HG03432 (cell line): ENCODE results near the gene VDAC2.
"Not testable (repeated sequence)": the region's sequence is repeated elsewhere in the genome, so short reads cannot be mapped to it uniquely, and the experiment has no call there.

Experiments
- ATAC-seq: cut with Tn5 transposase; IDR thresholded peaks from one replicate; pipeline ENCODE4 v1.9.1; 2021; ENCODE audit warnings: mild to moderate bottlenecking, moderate library complexity; ENCODE audit not compliant: unreplicated experiment

VDAC2 gene

DNA sequence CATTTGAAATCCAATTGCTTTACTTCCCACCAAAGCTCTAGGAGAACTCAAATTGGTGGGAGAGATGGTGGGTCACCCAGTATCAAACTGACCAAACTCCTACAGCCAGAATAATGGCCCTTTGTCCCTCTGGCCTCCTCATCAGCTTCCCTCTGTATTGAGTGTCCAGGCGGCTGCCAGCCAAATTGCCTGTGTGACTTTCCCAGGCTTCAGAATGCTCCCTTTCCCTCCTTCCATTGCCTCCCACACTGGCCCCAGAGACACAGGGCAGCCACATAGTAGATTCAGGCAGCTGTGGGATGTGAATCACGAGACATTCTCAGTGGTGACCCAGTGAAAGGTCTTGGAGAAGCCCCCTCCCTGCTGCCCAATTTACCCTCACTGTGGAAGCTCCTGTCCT is 12.7 kb upstream of the VDAC2 start:
- ATAC-seq: no peak

DNA sequence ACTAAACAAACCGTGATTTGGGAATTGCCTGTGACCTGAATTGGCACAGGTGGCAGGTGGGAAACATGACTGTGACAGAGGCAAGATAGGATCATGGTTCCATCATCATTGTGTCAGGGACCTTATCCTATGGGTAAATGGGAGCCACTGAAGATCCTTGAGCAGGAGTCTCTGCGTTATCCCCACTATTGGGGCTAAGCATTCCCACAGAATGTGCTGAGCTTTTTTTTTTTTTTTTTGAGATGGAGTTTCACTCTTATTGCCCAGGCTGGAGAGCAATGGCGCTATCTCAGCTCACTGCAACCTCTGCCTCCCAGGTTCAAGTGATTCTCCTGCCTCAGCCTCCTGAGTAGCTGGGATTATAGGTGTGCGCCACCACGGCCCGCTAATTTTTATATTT is 10.6 kb upstream of the VDAC2 start:
- not testable (repeated sequence) for ATAC-seq

DNA sequence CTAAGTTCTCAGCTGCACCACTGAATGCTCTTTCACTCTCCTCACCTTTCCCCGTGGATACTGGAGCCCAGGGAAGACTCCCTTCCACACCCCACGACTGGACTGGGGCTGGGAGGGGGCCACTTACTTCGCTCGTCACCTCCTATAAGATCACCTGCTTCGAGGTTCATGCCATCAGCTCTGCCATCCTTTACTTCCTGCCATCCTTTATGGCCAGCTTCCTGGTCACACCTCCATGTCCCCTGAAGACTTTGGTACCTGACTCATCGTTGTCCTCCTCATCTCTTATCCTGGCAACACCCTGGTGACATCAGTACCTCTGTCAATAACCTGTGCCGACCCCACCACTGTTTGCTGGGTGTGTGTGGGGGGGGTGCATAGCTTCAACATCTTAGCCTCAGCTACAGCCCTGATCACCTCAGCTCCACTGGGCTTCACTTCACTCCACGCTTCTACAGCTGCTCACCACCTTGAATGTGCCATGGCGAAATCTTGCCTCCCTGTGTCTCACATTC is 8.7 kb upstream of the VDAC2 start:
- no peak for ATAC-seq

DNA sequence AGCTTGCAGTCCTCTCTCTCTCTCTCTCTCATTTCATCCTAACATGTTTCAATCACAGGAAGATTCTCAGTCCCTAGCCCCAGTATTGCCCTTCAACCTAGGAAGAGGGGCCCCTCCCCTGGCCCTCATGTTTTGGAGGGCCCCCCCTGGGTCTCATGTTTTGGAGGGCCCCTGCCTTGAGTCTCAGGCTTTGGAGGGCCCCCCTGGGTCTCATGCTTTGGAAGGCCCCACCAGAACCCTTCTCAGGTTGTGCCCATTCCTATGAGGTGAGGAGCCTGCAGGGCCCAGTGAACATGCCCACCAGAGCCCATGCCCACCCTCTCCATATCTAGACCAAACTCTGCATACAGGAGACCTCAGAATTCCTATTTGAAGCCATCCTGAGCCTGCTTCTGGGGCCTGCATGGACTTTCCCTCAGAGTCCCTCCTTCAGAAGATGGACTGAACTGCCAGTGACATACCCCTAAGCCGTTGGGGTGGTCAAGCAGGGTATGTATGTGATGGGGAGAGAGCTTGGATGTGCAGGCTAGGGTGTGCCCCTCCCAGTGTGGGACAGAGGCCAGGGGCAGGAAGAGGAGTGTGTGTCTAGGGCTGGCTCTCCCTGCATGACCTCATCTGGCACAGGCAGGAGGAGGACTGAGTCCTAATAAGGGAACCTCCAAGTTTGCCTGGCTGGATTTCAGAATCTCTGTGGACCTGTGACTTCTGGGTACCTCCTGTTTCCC is 8.1 kb upstream of the VDAC2 start:
- no peak for ATAC-seq

DNA sequence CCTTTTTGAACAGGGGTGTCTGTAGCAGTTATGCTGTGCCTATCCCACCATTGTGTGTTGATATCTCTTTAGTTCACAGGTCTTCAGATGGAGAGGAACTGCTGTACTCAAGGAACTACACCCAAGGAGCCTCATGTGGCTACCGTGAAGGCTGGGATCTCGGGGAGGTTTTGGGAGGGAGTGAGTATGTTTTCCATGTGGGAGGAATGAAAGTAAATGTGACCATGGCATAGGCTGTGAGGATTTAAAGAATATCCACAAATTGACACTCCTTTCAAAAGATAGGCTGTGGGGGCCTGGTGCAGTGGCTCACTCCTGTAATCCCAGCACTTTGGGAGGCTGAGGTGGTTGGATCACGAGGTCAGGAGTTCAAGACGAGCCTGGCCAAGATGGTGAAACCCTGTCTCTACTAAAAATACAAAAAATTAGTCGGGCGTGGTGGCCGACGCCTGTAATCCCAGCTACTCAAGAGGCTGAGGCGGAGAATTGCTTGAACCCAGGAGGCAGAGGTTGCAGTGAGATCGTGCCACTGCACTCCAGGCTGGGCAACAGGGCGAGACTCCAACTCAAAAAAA is 7.5 kb upstream of the VDAC2 start:
- ATAC-seq: not testable (repeated sequence)

DNA sequence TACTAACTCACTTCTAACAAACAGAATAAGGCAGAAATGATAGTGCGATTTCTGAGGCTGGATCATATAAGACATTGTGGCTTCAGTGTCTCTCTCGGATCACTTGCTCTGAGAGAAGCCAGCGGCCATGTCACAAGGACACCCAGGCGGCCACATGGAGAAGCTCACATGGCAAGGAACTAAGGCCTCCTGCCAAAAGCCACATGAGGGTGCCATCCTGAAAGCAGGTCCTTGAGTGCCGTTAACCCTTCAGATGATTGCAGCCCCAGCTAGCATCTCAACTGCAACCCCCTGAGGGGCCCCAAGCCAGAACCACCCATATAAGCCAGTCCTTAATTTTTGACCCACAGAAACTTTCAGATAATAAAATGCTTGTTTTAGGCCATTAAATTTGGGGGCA is 6.9 kb upstream of the VDAC2 start:
- ATAC-seq: no peak

DNA sequence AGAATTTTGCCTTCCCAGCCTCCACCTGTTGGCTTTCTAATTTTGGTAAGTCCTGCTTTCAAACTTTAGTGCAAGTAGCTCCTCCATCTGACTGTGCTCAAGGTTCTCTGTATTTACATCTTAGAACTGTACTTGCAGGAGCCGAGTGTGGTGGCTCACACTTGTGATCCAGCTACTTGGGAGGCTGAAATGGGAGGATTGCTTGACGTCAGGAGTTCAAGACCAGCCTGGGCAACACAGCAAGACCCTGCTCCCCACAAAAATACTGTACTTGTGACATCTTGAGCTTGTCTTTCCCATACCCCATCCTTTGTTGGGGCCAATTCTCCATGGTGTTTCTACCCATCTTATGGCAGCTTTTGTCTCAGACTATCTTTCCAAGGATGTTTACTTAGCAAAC is 4.7 kb upstream of the VDAC2 start:
- ATAC-seq: no peak

DNA sequence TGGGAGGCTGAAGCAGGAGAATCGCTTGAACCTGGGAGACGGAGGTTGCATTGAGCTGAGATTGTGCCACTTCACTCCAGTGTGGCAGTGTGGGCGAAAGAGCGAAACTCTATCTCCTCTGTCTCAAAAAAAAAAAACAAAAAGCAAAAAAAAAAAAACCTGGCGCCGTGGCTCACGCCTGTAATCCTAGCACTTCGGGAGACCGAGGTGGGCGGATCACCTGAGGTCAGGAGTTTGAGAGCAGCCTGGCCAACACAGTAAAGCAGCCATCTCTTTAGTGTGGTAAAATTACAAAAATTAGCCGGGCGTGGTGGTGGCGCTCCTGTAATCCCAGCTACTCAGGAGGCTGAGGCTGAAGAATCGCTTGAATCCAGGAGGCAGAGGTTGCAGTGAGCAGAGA is 4.0 kb upstream of the VDAC2 start:
- ATAC-seq: not testable (repeated sequence)

DNA sequence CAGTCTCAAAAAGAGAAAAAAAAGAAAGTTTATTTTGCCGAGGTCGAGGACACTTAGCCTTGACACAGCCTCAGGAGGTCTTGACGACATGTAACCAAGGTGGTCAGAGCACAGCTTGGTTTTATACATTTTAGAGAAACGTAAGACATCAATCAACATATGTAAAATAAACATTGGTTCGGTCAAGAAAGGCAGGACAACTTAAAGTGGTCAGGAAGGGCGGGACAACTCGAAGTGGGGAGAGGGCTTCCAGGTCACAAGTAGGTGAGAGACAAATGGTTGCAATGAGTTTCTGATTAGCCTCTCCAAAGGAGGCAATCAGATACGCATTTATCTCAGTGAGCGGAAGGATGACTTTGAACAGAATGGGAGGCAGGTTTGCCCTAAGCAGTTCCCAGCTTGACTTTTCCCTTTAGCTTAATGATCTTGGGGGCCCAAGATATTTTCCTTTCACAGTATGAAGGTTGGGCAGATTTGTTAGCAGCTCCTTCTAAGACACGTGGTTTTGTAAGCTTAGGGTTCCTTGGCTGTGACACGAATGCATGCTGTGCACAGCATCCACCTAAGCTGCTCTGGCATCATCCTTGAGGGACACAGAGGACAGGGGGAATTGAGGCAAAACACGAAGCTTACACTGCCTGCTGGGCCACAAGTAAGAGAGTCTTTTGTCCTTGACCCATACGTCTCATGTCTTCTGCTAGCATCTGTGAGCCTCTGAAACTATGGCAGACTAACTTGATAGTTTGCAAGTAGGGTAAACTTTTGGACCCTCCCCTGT is 3.3 kb upstream of the VDAC2 start:
- ATAC-seq: no peak

DNA sequence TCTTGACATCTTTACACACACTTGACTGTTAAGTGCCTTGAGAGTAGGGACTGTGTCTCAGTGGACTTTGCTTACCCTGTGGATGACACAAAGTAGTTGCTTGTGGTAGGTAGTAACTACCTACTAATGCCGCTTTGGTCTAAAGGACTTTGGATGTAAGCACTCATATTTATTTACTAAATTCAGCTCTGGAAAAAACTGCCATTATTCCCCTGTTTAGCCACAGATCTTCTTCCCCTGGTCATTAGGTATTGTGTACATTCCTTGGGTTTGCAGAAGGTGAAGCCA is 2.8 kb upstream of the VDAC2 start:
- no peak for ATAC-seq

DNA sequence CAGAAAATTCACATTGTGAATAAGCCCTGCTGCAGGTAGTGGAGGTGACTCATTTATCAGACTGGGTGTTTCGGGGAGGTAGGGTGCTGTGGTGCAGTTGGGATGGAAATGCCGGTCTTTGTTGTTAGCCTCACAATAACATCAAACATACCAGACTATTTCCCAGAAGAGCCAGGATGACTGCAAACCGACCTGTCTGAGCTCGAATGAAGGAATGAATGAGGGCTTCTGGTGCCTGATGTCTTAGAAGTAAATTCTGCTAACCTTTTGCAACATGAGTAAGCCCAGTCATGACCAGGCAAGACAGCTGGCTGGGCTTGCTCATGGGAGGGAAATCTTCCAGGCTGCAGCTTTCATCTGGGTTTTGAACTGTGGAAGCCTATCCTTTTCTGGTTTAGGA is 2.4 kb upstream of the VDAC2 start:
- no peak for ATAC-seq

DNA sequence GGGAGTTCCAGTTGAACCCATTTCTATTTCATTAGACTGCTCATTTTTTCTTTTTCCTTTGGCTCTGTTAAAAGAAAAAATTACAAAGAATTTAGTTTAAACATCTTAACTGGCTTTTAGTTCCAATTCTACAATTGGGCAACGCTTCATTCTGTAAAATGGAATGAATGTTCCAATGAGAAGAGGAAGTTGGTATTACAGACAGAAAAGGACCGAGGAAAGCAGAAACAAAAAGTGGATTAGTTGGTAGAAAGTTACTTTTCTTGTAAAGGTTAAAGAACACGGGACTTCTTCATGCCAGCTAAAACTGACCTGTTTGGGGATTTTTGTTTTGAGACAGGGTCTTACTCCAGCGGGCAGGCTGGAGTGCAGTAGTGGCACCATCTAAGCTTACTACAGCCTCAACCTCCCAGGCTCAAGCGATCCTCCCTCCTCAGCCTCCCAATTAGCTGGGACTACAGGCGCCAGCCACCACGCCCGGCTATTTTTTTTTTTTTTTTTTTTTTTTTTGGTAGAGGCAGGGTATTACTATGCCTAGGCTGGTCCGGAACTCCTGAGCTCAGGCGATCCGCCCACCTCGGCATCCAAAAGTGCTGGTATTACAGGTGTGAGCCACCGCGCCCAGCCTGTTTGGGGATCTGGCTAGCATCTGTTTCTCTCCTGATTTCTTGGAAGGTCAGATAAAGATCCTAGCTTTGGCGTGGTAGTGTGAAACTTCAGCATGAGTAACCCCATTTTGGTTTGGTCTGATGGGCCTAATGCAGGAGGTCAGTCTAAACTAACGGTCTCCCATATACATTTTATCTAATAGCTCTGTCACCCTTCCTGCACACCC is 1.3 kb upstream of the VDAC2 start:
- ATAC-seq: no peak

DNA sequence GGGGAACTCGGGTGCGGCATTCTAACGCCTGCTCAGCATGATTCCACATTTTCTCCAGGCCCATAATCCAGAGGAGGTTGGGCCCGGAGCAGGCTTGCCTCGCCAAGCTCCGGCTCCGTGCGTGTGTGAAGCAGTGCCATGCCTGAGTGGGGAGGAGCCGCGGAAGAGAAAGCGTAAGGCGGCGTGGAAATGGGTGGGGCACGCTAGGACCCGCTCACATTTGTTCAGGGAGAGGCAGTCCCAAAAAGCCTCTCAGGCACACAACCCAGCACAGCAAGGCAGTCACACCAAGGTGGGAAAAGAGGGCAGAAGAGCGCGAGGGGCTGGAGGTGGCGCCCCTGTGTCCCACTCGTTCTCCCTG is 695 bp upstream of the VDAC2 start:
- peak; percentile 59 for ATAC-seq

DNA sequence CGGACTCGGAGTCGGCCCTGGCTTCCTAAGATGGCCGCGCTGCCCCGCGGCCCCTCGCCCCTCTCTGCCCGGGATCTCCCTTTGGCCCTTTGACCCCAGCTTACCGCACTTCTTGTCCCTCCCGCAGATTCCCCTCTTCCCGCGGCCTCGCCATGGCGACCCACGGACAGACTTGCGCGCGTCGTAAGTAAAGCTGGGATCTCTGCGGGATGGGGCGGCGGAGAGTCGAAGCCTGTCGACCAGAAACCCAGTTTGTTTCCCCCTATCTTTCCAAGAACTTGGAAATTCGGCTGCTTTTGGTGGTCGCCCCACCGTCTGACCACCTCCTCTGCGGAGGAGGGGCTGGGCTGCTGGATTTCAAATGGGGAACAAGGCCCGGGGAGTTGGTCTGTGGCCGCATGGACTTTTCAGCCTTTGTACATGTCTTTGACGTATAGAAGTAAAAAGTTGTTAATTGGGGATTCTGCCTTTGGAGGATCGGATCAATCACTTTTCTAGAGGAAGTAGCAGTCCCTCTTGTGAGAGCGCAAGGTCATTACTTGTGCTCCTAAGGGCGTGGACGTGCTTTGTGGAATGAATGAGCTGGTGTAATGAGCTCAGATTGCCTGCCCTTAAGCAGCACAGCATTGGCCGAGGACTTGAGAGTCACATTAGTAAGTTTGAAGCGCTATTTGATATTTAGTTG is 553 bp downstream of the VDAC2 start:
- ATAC-seq: no peak

DNA sequence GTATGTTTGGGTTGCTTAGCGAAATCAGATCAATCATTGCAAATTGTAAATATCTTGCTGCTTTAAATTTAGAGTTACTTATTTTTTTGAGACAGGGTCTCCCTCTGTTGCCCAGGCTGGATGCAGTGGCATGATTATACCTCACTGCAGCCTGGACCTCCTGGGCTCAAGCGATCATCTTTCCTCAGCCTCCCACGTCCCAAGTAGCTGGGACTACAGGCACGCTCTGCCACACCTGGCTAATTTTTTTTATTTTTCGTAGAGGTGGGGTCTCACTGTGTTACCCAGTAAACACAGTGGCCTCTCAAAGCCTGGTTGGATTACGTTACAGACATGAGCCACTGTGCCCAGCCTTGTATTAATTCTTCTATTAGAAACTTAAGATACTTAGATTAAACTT is 1.7 kb downstream of the VDAC2 start:
- no peak for ATAC-seq

DNA sequence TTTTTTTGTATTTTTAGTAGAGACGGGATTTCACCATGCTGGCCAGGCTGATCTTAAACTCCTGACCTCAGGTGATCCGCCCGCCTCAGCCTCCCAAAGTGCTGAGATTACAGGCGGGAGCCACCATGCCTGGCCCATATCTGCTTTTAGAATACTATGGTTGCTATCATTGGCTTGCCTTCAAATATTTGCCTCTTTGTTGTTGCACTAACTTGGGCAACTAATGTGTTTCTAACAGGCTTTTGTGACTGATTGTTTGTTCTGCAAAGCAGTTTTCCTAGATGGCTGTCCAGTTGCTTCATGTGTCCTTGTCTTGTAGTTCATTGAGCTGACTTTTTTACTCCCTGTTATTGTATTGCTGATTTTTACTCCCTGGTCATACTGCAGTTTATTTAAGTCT is 9.7 kb downstream of the VDAC2 start:
- ATAC-seq: no peak

DNA sequence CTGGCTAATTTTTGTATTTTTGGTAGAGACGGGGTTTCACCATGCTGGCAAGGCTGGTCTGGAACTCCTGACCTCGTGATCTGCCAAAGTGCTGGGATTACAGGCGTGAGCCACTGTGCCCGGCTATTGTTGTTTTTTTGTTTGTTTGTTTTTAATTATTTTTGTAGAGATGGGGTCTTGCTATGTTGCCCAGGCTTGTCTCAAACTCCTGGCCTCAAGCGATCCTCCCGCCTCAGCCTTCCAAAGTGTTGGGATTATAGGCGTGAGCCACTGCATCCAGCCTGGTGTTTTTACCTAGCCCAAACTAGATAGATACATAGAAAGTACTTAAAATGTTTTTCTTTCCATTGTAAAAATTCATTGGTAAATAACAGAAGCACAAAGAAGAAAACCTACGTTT is 10.9 kb downstream of the VDAC2 start:
- ATAC-seq: not testable (repeated sequence)

DNA sequence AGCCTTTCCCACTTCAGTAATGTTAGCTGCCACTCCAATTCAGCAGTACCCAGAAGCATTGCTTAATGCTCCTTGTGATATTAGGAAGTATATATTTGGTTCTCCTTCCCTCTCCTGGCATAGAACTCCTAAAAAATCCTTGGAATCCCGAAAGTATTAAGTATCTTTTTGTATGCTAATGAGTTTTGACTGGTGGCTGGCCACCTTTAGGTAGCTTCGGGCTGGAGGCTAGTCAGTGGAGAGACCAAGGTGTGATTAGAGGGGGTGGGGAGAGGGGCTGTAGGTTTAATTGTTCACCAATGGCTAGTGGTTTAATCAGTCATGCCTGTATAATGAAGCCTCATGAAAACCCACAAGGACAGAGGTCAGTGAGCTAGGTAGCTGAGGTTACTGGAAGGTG is 12.9 kb downstream of the VDAC2 start:
- ATAC-seq: no peak

DNA sequence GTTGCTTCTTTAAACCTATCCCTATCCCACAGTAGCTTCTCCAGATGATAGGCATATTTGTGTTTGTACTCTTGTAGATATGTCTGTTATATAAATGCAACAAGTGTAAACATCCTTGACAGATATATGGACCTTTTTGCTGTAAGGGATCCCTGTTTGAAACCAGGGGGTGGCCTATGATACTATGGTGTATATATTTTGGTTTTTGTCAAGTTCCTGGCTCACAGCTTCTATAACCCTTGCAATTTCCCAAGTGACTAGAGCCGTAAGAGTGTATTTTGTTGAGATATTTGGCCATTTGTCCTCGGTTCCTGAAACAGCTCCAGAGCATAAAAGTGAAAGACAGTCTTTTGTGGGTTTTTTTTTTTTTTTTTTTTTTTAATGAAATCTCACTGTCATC is 15.5 kb downstream of the VDAC2 start:
- no peak for ATAC-seq

DNA sequence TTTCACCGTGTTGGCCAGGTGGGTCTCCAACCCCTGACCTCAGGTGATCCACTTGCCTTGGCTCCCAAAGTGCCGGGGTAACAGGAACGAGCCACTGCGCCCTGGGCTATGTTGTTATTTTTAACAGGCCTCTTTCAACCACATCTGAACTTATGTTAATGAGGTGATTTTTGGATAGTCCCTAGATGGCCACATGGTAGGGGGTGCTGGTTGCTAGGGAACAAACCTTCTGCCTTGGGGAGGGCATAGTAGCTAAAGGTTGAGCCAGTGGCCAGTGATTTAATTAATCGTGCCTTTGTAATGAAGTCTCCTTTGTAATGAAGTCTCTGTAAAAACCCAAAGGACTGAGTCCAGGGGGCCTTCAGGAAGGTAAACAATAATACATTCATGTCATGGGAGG is 16.1 kb downstream of the VDAC2 start:
- ATAC-seq: no peak

DNA sequence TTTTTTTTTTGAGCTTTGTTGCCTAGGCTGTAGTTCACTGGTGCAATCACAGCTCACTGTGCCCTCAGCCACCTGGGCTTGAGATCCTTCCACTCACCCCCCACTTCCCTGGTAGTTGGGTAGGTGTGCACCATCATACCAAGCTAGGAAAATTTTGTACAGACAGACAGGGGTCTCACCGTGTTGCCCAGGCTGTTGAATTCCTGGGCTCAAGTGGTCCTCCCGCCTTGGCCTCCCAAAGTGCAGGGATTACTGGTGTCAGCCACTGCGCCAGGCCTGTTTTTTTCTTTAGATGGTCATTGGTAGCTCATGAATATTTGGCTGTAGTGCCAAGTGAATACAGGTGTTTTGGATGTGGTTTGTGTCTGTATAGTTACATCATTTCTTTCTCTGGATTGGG is 17.7 kb downstream of the VDAC2 start:
- no peak for ATAC-seq
